HG03175 (cell line): Measurements from ENCODE around the gene ECT2.
"Not testable (repeated sequence)": the region's sequence is repeated elsewhere in the genome, so short reads cannot be mapped to it uniquely, and the experiment has no call there.

Experiments used
- ATAC-seq: cut with Tn5 transposase; IDR thresholded peaks from one replicate; pipeline ENCODE4 v1.9.1; 2021; ENCODE audit warnings: mild to moderate bottlenecking, moderate library complexity; ENCODE audit not compliant: unreplicated experiment

ECT2 gene

GRCh38 chr3:172804323-172804722, 53.8 kb downstream of the ECT2 start:
- ATAC-seq, result no peak

- peak; percentile 57 for ATAC-seq
Observed at GRCh38 chr3:172808969-172809546, 58.5 kb downstream of the ECT2 start.

DNA sequence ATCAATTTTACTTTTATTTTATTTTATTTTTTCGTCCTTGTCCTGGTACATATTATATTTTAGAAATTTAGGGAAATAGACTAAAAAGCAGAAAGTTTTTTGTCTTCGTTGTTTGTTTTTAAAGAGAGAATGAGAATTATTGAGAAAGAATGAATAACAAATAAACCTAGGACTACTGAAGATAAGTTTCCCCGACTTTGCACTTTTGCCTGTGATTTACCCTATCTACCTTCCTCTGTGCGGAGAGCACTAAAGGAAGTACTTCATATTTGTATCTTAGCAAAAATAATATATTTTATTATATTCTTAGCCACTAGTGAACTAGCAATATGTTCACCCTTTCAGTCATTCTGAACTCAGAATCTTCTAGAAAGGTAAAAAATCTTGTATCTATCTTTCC, 60.6 kb downstream of the ECT2 start:
- no peak for ATAC-seq

DNA sequence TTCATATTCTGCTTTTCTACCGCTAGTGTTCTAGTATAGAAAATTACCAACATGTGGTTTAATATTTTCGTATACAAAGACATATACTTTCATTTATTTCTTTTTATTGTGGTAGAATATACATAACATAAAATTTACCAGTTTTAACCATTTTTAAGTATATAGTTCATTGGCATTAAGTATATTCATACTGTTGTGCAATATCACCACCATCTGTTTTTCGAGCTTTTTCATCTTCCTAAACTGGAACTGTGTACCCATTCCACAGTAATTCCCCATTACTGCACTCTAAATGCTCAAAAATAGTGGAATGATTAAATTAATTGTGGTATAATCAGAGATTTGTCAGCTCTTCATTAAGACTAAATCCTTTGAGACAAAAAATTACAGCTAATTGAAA, 62.9 kb downstream of the ECT2 start:
- ATAC-seq, result no peak

DNA sequence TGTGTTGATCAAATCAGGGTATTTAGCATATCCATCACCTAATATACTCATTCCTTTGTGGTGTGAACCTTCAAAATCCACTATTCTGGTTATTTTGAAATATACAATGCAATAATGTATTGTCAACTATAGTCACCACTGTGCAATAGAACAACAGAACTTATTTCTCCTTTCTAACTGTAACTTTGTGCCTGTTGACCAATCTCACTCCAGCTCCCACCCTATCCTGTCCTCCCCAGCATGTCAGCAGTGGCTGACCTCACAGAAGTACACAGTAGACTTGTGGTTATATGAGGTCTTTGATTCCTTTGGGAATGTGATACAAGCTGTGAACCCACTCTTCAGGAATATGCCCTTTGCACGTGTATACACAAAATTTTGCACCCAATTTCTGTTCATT, 64.2 kb downstream of the ECT2 start:
- no peak for ATAC-seq

GRCh38 chr3:172815857-172816256, 65.3 kb downstream of the ECT2 start:
- no peak for ATAC-seq

- no peak for ATAC-seq
Observed at GRCh38 chr3:172816281-172816680, 65.8 kb downstream of the ECT2 start.

DNA sequence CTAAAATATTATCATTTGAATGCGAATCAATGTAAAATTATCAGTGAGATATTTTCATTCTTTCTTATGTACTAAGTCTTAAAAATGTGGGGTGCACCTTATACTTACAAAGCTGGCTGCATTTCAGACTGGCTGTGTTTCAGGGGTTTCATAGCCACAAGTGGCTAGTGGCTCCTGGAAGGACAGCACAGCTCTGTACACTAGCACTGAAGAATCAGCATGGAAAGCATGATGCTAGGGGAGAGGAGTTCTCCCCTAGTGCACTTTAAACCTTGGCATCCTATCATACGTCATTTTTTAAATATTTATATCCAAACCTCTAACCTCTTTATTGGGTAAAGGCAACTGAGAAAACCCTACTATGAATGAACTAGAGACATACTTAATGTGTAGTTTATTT, 66.4 kb downstream of the ECT2 start:
- no peak for ATAC-seq

DNA sequence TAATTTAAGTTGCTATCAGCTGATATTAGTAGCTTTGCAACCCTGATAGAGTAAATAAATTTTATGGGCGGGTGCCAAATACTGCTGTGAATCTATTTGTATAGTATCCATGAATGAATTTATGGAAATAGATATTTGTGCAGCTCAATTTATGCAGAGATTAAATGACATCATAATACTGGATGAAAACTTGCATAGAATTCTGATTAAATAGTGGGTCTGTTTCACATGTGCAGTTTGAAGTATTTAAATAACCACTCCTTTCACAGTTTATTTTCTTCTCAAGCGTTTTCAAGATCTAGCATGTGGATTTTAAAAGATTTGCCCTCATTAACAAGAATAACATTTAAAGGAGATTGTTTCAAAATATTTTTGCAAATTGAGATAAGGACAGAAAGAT, 70.0 kb downstream of the ECT2 start:
- ATAC-seq, result no peak

GRCh38 chr3:172824229-172824628, 73.7 kb downstream of the ECT2 start:
- no peak for ATAC-seq

DNA sequence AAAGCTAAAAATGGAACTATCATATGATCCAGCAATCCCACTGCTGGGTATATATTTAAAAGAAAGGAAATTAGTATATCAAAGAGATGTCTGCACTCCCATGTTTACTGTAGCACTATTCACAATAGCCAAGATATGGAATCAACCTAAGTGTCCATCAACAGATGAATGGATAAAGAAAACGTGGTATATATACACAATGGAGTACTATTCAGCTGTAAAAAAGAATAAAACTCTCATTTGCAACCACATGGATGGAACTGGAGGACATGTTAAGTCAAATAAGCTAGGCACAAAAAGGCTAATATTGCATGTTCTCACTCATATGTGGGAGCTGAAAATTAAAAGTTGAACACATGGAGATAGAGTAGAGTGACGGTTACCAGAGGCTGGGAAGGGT, 76.7 kb downstream of the ECT2 start:
- not testable (repeated sequence) for ATAC-seq

DNA sequence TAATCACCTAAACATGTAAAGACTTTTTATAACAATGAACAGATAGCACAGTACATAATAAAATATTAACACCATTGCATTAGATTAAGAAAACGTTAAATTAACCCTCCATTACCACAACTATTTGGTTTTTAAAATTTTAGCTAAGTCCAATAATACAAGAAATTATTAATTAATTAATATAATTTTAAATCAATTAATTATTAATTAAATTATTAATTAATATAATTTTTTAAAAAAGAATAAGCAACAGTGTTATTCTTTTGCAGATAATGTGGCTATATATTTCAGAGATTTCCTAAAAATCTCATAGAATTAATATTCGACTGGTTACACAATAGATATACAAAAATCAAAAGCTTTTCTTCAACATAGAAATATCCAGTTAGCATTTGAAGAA, 82.5 kb downstream of the ECT2 start:
- no peak for ATAC-seq

DNA sequence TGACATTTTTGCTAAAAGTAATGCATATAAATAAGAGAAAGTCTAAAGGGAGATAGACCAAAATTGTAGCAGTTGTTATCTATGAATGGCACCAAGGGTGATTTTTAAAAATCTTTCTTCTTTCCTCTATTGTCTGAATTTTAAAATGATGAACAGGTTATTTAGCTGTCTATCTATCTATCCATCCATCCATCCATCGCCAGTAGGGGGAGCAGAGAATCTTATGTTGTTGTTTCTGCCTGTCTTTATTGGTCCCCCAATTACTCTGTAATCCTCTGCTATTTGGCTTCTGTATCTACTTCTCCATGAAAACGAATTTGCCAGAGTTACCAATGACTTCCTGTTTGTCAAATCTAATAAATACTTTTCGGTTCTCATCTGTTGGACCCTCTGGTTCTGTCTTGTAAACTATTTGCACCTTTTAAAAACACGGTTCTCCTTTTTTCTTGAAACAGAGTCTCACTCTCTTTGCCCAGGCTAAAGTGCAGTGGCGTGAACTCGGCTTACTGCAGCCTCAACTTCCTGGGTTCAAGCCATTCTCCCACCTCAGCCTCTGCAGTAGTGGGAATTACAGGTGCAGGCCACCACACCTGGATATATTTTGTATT, 86.0 kb downstream of the ECT2 start:
- peak; percentile 62 for ATAC-seq

- no peak for ATAC-seq
Observed at GRCh38 chr3:172839679-172840078, 89.2 kb downstream of the ECT2 start.

DNA sequence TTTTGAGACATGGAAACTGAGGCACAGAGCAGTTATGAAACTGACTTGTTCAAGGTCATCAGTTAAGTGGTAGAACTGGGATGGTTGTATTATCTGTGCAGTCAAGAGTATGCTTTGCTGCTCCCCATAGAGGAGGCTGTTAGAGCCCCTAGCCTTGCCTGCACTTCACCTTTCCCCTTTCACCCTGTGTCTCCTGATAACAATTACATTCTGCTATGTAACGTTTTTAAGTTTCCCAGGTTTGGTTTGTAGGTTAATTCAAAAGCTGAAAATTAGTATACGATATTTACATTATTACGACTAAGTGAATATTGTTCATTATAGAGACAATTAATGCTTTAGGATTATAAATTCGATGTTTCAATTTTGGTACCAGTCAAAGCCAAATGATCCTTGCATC, 89.9 kb downstream of the ECT2 start:
- ATAC-seq, result no peak

GRCh38 chr3:172840913-172841312, 90.4 kb downstream of the ECT2 start:
- ATAC-seq, result no peak

- ATAC-seq, result no peak
Observed at GRCh38 chr3:172844428-172844827, 93.9 kb downstream of the ECT2 start.

DNA sequence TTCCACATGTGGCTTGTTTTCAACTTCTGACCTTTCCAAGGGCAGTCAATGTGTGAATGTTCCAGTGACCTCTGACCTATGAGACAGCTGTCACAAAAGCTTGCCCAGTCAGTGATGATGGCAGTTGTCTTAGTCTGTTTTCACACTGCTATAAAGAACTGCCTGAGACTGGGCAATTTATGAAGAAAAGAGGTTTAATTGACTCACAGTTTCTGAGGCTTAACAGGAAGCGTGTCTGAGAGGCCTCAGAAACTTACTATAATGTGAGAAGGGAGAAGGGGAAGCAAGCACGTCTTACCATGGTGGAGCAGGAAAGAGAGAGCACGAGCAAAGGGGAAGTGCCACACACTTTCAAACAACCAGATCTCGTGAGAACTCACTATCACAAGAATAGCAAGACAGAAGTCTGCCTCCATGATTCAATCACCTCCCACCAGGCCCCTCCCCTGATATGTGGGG, 95.6 kb downstream of the ECT2 start:
- ATAC-seq, result peak; percentile 76

GRCh38 chr3:172846706-172847105, 96.2 kb downstream of the ECT2 start:
- ATAC-seq, result no peak

DNA sequence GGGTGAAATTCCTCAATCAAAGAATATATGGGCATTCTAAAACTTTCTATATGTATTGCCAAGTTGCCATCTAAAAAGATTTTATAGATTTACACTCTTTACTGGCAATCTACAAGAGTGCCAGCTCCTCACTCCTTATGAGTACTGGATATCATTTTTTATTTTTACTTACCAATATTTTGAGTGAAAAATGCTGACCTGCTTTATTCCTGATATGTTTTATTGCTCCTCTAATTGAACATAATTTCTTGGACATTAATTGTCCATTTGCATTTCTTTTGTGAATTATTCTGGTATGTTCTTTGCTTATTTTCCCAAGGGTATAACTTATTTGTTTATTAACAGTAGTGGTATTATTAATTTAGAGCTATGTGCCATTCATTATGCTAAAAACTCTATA, 96.8 kb downstream of the ECT2 start:
- ATAC-seq, result no peak

- no peak for ATAC-seq
Observed at GRCh38 chr3:172848910-172849309, 98.4 kb downstream of the ECT2 start.

DNA sequence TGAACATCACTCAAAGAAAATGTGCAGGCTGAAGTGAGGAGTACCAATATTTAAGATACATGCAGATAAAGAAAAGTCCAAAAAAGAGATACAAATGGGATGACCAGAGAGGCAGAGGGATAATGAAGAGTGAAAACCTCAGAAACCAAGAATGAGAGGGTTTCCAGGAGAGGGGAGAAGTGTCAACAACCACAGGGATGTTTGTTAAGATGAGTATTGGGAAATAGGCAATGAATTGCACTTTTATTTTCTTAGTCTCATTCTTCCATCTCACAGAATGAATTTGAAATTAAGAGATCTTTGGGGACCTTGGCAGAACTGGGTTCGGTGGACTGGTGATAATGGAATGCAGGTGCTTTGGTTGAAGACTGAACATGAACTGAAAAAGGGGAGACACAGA, 102.5 kb downstream of the ECT2 start:
- no peak for ATAC-seq
